PFSK-1 (cell line): ENCODE results near the gene PPM1J.

Experiments used
- FOXP2 ChIP-seq: optimal IDR thresholded peaks from 2 replicates; pipeline ENCODE3; 2011; ENCODE audit warnings: borderline replicate concordance, control low read depth, inconsistent platforms; ENCODE audit not compliant: insufficient read depth; ENCODE audit errors: extremely low read length, extremely low read depth
- POLR2AphosphoS5 ChIP-seq: IDR thresholded peaks from 2 replicates; pipeline ENCODE4 v1.6.1; 2012; ENCODE audit warnings: low read depth, mild to moderate bottlenecking, control low read depth, low read length, moderate library complexity
- SIN3A ChIP-seq: IDR thresholded peaks from 2 replicates; pipeline ENCODE4 v1.6.1; 2012; ENCODE audit warnings: mild to moderate bottlenecking, low read length, moderate library complexity, borderline replicate concordance; ENCODE audit not compliant: insufficient read depth
- TAF1 ChIP-seq: IDR thresholded peaks from 2 replicates; pipeline ENCODE4 v1.6.1; 2012; ENCODE audit warnings: low read length, control low read depth, borderline replicate concordance; ENCODE audit not compliant: insufficient read depth
- TF ChIP-seq, protein P1 (sequence below), 2 experiments: IDR thresholded peaks; 2 replicates each; pipeline versions ENCODE4 v1.6.1 to v1.8.0; 2011 to 2012; ENCODE audit warnings: low read depth in 2 of 2, low read length in 2 of 2, control low read depth in 1 of 2, inconsistent platforms in 1 of 2, mild to moderate bottlenecking in 1 of 2, moderate library complexity in 1 of 2; ENCODE audit not compliant: insufficient read depth in 1 of 2

Gene PPM1J

DNA sequence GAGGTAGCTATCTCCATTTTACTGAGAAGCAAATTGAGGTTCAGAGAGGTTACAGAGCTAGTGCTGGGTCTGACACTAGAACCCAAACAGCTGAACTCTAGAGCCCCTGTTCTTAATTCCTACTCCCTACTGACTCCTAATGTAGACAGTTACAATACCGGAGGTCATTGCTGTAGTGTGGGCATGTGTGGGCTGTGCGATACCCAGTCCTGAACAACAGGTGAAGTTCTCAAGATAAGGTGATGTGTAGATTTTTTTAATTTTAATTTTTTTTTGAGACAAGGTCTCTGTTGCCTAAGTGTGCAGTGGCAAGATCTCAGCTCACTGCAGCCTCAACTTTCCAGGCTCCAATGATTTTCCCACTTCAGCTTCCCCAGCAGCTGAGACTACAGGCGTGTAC, 6.6 kb downstream of the PPM1J start:
- no peak for TF ChIP-seq TAF1
- TF ChIP-seq SIN3A: no peak
- TF ChIP-seq FOXP2: no peak
- TF ChIP-seq, protein P1, sequence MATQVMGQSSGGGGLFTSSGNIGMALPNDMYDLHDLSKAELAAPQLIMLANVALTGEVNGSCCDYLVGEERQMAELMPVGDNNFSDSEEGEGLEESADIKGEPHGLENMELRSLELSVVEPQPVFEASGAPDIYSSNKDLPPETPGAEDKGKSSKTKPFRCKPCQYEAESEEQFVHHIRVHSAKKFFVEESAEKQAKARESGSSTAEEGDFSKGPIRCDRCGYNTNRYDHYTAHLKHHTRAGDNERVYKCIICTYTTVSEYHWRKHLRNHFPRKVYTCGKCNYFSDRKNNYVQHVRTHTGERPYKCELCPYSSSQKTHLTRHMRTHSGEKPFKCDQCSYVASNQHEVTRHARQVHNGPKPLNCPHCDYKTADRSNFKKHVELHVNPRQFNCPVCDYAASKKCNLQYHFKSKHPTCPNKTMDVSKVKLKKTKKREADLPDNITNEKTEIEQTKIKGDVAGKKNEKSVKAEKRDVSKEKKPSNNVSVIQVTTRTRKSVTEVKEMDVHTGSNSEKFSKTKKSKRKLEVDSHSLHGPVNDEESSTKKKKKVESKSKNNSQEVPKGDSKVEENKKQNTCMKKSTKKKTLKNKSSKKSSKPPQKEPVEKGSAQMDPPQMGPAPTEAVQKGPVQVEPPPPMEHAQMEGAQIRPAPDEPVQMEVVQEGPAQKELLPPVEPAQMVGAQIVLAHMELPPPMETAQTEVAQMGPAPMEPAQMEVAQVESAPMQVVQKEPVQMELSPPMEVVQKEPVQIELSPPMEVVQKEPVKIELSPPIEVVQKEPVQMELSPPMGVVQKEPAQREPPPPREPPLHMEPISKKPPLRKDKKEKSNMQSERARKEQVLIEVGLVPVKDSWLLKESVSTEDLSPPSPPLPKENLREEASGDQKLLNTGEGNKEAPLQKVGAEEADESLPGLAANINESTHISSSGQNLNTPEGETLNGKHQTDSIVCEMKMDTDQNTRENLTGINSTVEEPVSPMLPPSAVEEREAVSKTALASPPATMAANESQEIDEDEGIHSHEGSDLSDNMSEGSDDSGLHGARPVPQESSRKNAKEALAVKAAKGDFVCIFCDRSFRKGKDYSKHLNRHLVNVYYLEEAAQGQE (IDR thresholded peaks at IDR 0.05; ENCODE audit: insufficient read depth in 1 of 2, low read depth in 2 of 2, low read length in 2 of 2): no peak
- TF ChIP-seq POLR2AphosphoS5: no peak

GRCh38 chr1:112708002-112708448, 7.1 kb downstream of the PPM1J start:
- TF ChIP-seq SIN3A (no peak), TAF1 (no peak), POLR2AphosphoS5 (no peak), FOXP2 (no peak)
- TF ChIP-seq, protein P1 (IDR thresholded peaks at IDR 0.05; ENCODE audit: insufficient read depth in 1 of 2, low read depth in 2 of 2, low read length in 2 of 2): no peak

GRCh38 chr1:112707221-112708001, 7.7 kb downstream of the PPM1J start:
- TF ChIP-seq POLR2AphosphoS5 (peak; percentile 60; the same call in 1 of the 2 replicates), TAF1 (no peak)

- peak; percentile 68 for TF ChIP-seq POLR2AphosphoS5
- TF ChIP-seq SIN3A: peak; percentile 77; the same call in 1 of the 2 replicates
- peak; percentile 74; the same call in 1 of the 2 replicates for TF ChIP-seq TAF1
- TF ChIP-seq, protein P1 (IDR thresholded peaks at IDR 0.05; ENCODE audit: insufficient read depth in 1 of 2, low read depth in 2 of 2, low read length in 2 of 2): peak in 1 of 2 experiments; percentile 17; a peak in 1 of 4 replicates
- no peak for TF ChIP-seq FOXP2
These were observed 8.5 kb downstream of the PPM1J start, which contains the start of gene RHOC for GRCh38 chr1:112706505-112707220. Gene RHOC (minus strand): TSS chr1:112707127. CDS start chr1:112703799, 3,328 bp downstream.

- TF ChIP-seq SIN3A (peak; percentile 86; the same call in 1 of the 2 replicates), POLR2AphosphoS5 (peak; percentile 96), TAF1 (peak; percentile 98), FOXP2 (no peak)
- TF ChIP-seq, protein P1 (IDR thresholded peaks at IDR 0.05; ENCODE audit: insufficient read depth in 1 of 2, low read depth in 2 of 2, low read length in 2 of 2): 0 out of 4 replicates have a peak, but pooled peaks of 1 of the 2 experiments have one; percentile 5
These were observed 10.1 kb downstream of the PPM1J start for GRCh38 chr1:112704934-112705627.
